ENCODE data around the gene CD164L2.
A peak's percentile ranks its signal among the peaks of the same experiment; 100 is the strongest.

Gene CD164L2

DNA sequence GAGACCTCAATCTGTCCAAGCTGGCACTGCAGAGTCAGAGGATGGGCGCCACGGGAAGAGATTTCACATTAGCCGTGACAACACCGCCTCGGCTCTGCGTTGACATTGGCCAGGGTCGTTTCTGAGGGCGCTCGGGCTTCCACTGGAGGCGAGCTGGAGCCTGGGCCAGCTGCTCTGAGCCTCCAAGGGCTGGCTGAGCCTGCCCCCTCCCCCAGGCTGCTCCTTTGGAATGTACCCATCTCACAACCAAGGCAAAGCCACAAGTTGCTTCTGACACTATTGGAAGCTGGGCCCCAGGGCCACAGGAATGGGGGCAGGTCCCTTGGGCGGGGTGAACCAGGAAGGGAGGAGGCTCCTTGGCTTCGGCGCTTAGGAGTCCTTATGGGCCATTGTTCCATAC lies 21.9 kb upstream of the CD164L2 start:
- DNase-seq (ENCODE audit: low spot score): no peak

DNA sequence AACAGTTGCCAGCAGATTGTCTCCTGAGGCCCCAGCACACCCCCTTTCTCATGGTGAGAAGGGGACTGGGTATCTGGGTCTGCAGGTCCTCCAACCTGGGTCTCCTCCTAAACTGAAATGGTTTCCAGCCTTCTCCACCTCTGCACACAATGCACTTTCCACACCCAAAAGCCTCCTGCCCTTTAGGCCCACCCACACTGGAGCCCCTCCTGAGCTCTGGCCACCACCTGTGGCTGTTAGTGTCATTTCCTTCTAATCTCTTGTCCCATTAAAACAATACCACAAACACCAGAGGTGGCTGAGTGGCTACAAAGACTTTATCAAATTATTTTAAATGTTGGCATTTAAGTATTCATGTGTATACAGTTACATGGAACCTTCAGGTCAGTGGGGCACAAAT lies 20.8 kb upstream of the CD164L2 start:
- no peak for DNase-seq (ENCODE audit: low spot score)

DNA sequence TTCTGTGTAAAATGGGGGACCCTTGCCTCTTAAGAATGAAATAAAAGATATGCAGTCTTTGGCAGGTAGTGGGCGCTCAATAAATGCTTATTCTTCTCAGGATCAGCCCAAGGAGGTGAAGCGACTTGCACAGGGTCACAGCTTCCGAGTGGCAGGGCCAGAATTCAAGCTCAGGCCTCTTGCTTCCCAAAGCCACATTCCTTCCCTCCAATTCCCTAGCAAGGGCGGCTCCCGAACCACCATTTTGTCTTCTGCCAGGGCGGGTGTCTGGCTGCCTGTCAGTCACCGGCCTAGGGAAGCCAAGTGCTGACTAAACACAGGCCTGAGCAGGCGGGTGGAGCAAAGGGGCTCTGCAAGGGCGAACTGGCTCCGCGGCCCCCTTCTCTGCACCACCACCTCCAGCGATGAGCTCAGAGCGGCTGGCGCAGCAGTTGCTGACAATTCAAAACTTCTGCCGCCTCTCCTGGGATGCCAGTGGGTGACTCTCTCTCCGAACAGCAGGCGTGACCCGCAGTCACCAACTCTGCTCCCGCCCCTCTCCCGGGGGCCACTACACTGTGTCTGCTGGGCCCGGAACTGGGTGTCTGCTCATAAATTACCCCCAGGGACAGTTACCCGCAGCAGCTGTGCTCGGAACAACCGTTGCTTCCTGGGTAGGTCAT lies 20.1 kb upstream of the CD164L2 start:
- DNase-seq (ENCODE audit: low spot score): no peak

DNA sequence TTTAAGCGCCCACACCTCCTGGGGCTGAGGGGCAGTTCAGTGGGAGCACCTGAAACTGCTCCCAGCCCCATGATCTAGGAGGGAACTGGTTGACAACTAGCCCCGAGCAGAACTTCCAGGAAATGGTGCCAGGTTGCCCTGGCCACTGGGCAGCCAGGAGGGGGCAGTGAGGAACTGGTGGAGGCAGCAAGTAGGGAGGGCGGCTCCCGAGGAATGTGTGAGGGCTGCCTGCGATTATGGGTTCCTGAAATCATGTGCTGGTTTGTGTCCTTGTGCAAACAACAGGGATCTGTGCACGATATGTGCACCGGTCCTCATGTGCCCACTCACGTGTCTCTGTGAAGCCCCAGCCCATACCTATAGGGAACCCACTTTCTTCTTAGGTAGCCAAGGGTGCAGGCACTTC lies 19.2 kb upstream of the CD164L2 start:
- DNase-seq (ENCODE audit: low spot score): peak; percentile 47

DNA sequence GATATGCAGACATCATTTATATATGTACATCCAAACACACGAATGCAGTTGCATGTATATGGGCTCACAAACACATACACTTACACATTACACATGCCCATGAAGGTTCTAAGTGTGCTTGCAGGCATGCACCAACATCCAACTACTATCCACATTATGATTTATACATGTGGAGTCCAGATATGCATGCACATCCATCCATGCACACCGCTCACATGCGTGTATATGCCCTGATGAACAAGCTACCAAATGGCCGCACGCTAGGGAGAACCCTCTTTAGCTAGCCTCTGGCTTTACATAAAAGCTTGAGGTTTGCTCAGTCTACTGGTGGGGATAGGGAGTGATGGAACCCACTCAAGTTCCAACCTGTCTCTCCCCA lies 17.8 kb upstream of the CD164L2 start:
- DNase-seq (ENCODE audit: low spot score): no peak

DNA sequence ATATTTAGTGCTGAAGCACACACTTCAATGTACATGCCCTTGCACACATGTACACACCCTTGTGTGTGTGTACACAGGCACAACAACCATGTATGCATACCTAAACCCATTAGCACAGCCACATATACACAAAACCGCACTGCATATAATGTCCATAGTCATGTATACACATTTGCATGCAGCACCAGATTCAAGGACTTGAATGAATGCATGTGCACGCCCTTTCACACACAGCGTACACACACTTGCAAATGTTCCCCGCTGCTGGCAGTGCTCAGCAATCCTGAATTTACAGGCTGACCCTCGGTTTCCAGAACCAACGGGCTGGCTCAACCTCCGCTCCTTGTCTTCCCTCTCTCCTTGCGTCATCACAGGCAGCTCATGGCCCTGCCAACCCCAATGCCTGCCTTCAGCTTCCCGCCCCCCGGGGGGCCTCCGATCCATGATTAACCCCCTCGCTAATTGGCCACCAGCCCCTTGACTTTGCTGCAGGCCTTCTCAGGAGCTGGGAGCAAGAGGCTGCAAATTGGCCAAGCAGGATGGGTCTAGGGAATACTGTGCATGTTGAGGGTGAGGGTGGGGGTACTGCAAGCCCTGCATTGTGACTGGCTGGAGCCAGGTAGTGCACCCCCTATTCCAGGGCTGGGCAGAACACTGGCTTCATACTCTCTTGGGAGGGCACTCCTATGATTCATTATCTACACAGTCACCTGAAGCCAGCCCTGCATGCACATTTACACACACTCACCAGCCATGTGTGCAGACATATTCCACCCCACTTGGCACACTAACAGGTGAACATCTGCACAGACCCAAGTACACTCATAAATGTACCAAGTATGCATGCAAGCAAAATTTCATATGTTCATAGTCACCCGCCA lies 17.2 kb upstream of the CD164L2 start:
- no peak for DNase-seq (ENCODE audit: low spot score)

DNA sequence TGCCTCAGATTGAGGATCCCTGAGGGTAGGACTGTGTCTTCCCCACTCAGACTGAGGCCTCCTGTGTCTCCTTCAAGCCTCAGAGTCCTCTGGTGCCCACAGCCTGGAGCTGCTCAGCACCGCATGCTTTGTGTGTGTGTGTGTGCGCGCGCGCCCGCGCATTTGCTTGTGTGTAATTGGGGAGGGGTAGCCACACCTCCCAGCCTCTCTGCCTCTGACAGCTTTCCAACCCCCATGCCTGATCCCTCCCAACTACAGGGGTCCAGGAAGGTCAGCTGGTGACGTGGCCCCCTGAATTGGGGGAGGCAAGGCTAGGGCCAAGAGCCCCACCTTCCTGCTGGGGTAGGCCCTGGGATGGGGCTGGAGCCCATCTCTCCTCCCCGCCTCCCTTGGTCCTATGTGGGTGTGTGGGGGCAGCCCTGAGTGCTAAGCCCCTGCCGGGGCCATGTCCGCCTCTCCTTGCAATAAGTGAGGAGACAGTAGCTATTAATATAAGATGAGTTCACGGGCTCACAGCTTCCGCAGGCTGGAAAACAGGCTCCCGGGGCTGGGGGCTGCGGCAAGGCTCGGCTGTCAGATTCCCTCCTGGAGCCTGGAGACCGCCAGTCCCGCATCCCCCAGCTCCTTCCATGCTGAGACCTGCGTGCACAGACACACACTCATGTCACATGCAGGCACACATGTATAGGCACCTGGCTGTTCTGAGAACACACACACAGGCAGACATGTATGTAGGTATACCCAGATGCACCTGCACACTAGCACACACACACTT lies 16.3 kb upstream of the CD164L2 start:
- no peak for DNase-seq (ENCODE audit: low spot score)

DNA sequence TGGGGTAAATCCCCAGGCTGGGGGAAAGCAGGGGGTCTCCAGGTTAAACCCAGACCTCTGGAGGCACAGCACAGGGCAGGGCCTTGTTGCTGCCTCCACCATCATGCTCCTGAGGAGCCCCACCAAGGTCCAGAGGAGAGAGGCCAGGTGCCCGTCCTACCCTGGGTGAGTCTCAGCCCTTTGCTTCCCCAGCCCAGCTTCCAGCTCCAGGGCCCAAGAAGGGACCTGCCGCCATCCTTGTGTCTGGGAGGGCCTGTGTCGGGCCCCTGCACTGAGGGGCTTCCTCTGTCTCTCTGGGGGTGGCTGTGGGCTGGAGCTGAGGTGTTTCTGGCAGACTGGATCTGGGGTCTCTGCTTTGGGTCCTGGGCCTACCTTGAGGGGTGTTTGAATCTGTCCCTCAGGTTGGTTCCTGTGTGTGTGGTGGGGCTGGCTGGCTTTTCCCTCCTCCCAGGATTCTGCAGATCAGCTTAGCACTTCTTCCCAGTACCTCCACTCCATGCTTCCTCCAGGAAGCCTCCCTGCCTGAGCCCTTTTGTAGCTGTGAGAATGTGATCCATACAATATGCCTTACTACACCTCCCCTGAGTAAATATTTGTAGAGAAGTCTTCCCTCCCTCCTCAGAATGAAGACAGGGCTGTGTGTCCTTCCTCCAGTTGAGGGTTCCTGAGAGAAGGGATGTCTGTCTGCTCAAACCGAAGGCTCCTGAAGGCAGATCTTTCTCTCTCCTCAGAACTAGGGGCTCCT lies 15.4 kb upstream of the CD164L2 start:
- no peak for DNase-seq (ENCODE audit: low spot score)

DNA sequence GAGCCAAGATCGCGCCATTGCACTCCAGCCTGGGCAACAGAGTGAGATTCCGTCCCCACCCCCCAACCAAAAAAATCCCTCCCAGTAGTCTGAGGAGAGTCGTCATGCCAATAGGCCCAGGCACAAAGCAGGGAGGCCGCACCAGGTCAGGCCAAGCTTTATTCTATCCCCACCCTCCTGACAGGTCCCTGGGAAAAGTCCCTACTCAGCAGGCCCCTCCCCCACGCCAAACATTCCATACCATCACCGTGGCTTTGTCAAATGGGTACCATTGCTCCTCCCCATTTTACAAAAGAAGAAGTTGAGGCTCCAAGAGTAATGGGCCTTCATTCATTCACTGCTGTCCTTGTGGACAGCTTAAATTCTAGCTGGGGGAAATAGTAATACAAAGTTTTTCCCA lies 14.6 kb upstream of the CD164L2 start:
- no peak for DNase-seq (ENCODE audit: low spot score)

DNA sequence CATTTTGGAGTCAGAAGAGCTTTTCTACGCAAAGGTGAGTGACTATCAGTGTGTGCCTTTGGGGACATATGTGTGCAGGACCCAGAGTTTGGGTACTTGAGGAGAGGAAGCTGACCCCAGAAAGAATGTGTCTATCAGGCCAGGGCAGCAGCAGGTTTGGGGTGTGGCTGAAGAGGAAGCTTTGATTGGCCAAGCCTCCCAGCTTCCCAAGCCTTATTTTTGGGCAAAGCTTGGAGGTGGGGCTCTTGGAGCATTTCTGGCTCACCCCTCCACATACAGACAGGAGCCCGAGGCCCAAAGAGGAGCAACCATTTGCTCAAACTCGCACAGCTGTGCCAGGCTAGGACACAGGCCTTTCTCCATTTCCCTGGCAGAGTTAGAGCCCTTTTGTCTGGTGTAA lies 14.0 kb upstream of the CD164L2 start:
- DNase-seq (ENCODE audit: low spot score): no peak

DNA sequence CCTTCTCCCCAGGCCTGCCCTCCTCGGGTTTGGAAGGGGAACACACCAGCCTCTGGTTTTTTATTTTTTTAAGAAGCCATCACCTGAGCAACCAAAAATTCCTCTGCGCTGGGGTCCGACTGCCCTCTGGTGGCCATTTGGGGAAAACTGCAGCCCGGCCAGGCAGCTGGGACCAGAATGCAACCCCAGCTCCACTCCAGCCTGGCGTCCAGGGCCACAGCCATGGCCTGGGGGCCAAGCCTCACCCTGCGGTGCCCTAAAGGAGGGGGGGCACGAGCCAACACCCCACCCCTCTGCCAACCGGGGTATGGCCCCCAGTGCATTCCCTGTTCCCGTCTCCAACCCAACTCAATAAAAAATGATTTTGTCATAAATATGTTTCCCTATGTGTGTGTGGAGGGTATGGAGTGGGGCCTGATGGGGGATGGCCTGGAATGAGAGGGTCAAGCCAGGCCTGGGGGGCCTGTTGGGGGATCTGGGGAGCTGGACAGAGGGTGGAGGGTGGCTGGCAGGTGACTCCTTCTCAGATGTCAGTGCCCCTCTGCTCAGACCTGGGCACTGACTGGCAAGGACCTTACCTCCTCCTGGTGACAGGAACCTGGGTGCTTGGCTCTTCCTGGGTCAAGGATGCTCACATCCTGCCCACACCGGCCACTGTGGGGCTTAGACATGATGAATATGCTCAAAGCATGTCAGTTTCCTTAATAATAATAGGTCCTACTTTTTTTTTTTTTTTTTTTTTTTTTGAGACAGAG lies 12.5 kb upstream of the CD164L2 start:
- peak; percentile 87 for DNase-seq (ENCODE audit: low spot score)

DNA sequence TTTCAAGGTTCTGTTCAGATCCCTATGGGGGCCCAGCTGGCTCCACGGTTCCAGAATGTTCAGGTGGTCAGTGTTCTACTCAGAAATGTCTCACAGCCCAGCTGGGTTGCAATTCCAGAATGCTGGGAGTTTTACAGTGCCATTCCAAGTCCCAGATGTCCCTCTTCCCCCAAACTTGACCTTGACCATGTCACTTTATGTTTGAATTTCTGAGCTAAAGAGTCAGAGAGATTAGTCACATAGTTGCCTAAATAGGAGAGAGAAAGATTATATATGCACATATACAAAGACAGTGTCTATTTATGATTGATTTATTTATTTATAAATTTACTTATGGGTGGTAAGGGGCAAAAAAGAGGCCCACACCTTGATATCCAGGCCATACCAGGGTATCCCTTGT lies 11.8 kb upstream of the CD164L2 start:
- DNase-seq (ENCODE audit: low spot score): no peak

DNA sequence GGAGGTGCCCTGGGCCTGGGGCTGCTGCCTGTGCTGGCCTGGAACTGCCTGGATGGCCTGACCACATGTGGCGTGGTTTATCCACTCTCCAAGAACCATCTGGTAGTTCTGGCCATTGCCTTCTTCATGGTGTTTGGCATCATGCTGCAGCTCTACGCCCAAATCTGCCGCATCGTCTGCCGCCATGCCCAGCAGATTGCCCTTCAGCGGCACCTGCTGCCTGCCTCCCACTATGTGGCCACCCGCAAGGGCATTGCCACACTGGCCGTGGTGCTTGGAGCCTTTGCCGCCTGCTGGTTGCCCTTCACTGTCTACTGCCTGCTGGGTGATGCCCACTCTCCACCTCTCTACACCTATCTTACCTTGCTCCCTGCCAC lies 11.1 kb upstream of the CD164L2 start:
- DNase-seq (ENCODE audit: low spot score): no peak

DNA sequence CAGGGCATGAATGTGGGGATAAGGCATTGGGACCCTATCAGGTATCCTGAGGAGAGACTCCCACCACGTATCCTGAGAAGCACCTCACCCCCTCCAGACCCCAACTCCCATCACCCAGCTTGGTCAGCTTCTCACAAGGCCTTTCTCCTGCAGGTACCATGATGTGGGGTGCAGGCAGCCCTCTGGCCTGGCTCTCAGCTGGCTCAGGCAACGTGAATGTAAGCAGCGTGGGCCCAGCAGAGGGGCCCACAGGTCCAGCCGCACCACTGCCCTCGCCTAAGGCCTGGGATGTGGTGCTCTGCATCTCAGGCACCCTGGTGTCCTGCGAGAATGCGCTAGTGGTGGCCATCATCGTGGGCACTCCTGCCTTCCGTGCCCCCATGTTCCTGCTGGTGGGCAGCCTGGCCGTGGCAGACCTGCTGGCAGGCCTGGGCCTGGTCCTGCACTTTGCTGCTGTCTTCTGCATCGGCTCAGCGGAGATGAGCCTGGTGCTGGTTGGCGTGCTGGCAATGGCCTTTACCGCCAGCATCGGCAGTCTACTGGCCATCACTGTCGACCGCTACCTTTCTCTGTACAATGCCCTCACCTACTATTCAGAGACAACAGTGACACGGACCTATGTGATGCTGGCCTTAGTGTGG lies 10.6 kb upstream of the CD164L2 start:
- no peak for DNase-seq (ENCODE audit: low spot score)

DNA sequence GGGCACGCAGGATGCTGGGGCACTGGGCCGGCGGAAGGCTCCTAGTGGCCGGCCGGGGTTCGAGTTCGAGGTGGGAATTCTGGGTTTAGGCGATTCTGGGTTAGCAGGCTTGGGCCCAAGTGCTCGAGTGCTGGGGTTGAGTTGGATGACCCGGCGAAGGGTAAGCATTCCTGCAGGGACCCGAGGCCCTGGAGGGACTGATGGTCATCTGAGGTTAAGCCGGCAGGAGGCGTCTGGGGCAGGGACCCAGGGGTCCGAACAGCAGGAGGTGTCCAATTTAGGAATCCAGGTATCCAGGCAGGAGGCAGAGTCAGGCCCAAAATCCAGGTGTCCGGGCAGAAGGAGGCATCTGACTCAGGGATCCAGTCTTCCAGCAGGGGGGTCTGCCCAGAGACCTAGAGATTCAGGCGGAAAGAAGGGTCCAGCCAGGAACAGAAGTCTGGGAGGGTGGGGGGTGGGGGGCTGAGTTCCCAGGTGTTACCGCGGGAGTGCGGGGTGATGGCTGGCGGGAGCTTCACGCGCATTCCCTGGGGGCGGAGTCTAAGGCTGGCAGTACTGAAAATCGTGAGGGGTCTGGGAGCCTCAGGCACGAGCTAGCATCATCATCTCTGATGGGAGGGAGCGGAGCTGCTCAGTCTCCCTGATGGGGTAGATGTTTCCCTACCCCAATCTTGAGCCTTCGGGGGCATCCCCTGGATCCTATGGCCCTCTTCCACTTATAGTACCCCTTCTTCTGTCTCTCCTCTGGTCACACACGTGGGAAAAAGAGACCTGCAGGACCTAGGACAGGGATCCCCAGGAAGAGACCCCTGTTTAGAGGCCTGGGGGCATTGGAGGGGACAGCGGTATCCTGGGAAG lies 9.9 kb upstream of the CD164L2 start:
- DNase-seq (ENCODE audit: low spot score): peak; percentile 74

DNA sequence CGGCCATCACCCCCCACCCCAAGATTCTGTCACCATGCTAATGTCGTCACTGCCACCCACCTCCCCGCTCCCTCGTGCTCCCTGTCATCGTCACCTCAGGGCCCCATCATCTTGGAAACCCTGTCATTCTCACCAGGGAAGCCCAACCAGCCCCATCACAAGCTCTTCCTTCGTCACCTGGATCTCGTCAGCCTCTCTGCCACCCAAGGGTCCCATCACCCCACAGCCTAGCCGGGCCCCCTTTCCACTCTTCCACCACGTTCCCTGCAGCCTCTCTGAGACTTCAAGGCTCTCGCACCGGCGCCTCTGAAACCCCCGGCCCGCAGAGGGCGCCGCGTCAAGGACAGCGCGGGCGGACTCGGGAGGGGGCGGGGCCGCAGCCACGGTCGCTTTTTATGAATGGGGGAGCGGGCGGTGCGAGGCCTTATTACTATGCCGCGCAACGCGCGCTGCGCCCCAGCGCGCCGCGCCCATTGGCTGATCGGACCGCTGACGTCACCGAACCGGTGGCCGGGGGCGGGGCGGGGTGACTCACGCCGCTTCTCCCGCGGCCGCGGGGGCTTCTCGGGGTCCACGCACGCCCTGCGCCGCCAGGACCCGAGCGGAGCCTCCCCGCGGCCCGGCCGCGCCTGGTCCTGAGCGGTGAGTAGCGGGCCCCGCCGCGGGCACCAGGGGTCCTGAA lies 9.1 kb upstream of the CD164L2 start, which contains the start of gene GPR3:
TSS of gene GPR3 (plus strand) at position 527 of the 682 bp plus-strand sequence. CDS start 1,177 bp downstream, outside the sequence.
- DNase-seq (ENCODE audit: low spot score): peak; percentile 95

DNA sequence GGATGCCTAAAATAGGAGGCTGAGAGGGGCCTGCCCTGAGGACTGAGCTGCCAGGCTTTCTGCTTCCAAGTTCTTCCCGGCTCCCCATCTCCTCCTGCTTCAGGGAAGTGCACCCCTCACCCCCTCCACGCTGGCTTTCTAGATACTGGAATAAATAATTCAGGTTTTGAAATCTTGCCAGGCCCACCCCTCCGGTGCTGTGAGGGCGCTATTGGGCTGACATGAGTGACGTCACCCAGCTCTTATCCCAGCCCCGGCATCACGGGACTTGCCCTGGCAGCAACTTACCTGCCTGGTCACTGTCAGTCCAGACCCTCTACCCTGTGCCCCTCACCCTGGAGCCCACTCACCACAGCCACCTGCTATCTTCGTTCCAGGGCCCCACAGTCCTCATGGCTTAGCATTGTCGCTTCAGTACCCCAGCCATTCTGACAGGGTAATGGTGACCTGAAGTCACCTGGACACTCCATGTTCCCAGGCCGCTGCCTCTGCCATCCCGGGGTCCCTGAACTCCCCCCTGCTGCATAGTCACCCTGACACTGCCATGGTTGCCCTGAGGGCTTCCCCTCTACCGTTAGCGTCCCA lies 8.5 kb upstream of the CD164L2 start:
- no peak for DNase-seq (ENCODE audit: low spot score)

DNA sequence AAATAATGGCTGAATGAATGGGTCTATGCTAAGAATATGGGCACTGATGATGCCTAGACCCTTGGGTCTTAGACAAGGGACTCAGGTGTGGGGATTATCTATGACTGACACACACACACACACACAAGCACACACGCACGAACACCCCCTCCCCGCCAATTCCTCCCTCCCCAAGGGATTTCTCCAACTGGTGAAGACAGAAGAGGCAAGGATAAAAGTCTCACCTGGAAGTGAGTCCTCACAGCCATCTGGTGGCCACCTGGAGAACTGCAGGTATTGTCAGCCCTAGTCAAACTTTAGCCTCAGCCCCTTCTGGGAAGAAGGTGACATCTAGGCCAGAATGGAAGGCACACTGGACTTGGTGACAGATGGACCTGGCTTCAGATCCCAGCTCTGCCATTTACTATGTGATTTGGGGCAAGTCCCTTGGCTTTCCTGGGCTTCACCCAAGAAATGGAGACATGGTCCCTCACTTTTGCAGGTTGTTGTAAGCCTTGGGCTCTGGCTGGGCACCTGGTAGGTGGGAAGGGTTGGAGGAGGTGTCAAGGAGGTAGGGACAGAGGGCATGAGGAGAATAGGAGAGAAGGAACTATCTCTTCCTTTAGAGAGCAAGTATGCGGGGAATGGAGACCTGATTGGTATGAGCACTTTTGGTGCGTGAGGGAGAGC lies 5.3 kb upstream of the CD164L2 start:
- DNase-seq (ENCODE audit: low spot score): peak; percentile 84
